ENCODE measurements around the gene WARS2. TPM values are rescaled to one million over a fixed set of nuclear protein-coding genes. Genes with fewer than 3 reads are reported as not detected.

WARS2 gene
- total RNA-seq, 1 experiment from 2014 or later, result 10.5 TPM

DNA sequence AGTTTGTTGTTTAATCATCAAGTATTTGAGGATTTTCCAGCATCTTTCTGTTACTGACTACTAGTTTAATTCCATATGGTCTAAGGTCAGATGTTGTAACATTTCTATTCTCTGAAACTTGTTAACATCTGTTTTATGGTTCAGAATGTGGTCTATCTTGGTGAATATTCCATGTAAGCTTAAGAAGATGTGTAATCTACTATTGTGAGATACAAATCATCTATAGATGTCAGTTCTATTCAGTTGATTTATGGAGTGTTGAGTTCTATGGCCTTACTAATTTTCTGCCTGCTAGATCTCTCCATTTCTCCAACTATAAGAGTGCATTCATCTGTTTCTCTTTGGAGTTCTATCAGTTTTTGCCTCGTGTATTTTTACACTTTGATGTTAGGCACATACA is 31.5 kb downstream of the WARS2 start:
- Histone ChIP-seq H3K36me3 (ENCODE audit: control insufficient read depth in 1 of 2, insufficient read depth in 2 of 2, low read length in 2 of 2) (no peaks in the 10 kb centered on the region), H3K27me3 (ENCODE audit: insufficient read depth, low read length) (no peaks in the 10 kb centered on the region), H3K9me3 (ENCODE audit: control insufficient read depth in 1 of 2, insufficient read depth in 1 of 2, low read depth in 1 of 2, low read length in 2 of 2) (no peaks in the 10 kb centered on the region), H3K9me2 (ENCODE audit: insufficient read depth) (no peaks in the 10 kb centered on the region), H3K27ac (ENCODE audit: low read depth, low read length) (no peak overlapping the region), H2AFZ (ENCODE audit: low read depth, low read length, poor library complexity, severe bottlenecking) (no peak overlapping the region), H4K20me1 (ENCODE audit: insufficient read depth) (no peaks in the 10 kb centered on the region), H3K9ac (ENCODE audit: low read length) (no peak overlapping the region), H3K79me2 (ENCODE audit: insufficient read depth, low read length) (no peaks in the 10 kb centered on the region), H3K4me1 (ENCODE audit: control insufficient read depth in 1 of 2, insufficient read depth in 2 of 2, low read length in 2 of 2) (no peaks in the 10 kb centered on the region), H3K4me2 (ENCODE audit: low read length) (no peak overlapping the region), H3K4me3 (replicated peaks in 1 of 2; ENCODE audit: low read depth in 1 of 2, low read length in 2 of 2) (no peak overlapping the region)
- CTCF ChIA-PET, result no interaction called here
- ATAC-seq (no peak), DNase-seq (ENCODE audit: low read depth, low spot score) (no peak)
- TF ChIP-seq, protein P1, sequence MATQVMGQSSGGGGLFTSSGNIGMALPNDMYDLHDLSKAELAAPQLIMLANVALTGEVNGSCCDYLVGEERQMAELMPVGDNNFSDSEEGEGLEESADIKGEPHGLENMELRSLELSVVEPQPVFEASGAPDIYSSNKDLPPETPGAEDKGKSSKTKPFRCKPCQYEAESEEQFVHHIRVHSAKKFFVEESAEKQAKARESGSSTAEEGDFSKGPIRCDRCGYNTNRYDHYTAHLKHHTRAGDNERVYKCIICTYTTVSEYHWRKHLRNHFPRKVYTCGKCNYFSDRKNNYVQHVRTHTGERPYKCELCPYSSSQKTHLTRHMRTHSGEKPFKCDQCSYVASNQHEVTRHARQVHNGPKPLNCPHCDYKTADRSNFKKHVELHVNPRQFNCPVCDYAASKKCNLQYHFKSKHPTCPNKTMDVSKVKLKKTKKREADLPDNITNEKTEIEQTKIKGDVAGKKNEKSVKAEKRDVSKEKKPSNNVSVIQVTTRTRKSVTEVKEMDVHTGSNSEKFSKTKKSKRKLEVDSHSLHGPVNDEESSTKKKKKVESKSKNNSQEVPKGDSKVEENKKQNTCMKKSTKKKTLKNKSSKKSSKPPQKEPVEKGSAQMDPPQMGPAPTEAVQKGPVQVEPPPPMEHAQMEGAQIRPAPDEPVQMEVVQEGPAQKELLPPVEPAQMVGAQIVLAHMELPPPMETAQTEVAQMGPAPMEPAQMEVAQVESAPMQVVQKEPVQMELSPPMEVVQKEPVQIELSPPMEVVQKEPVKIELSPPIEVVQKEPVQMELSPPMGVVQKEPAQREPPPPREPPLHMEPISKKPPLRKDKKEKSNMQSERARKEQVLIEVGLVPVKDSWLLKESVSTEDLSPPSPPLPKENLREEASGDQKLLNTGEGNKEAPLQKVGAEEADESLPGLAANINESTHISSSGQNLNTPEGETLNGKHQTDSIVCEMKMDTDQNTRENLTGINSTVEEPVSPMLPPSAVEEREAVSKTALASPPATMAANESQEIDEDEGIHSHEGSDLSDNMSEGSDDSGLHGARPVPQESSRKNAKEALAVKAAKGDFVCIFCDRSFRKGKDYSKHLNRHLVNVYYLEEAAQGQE (IDR thresholded peaks at IDR 0.05; ENCODE audit: low read depth), result no peak
- no peak for TF ChIP-seq SRF (IDR thresholded peaks at IDR 0.05; ENCODE audit: low read depth)
- TF ChIP-seq, protein P2, sequence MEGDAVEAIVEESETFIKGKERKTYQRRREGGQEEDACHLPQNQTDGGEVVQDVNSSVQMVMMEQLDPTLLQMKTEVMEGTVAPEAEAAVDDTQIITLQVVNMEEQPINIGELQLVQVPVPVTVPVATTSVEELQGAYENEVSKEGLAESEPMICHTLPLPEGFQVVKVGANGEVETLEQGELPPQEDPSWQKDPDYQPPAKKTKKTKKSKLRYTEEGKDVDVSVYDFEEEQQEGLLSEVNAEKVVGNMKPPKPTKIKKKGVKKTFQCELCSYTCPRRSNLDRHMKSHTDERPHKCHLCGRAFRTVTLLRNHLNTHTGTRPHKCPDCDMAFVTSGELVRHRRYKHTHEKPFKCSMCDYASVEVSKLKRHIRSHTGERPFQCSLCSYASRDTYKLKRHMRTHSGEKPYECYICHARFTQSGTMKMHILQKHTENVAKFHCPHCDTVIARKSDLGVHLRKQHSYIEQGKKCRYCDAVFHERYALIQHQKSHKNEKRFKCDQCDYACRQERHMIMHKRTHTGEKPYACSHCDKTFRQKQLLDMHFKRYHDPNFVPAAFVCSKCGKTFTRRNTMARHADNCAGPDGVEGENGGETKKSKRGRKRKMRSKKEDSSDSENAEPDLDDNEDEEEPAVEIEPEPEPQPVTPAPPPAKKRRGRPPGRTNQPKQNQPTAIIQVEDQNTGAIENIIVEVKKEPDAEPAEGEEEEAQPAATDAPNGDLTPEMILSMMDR (IDR thresholded peaks at IDR 0.05 in 2 of 3, conservative IDR thresholded peaks at IDR 0.05 in 1 of 3; ENCODE audit: borderline replicate concordance in 1 of 3, insufficient read depth in 1 of 3, low read depth in 2 of 3, low read length in 2 of 3), result no peak
- TF ChIP-seq CBX3 (IDR thresholded peaks at IDR 0.05; ENCODE audit: low read depth), result no peak
- no peak for TF ChIP-seq SP1 (IDR thresholded peaks at IDR 0.05; ENCODE audit: low read depth)
- TF ChIP-seq RAD21 (IDR thresholded peaks at IDR 0.05; ENCODE audit: low read depth), result no peak
- TF ChIP-seq EGR1 (IDR thresholded peaks at IDR 0.05; ENCODE audit: low read depth), result no peak
- TF ChIP-seq, protein P3, sequence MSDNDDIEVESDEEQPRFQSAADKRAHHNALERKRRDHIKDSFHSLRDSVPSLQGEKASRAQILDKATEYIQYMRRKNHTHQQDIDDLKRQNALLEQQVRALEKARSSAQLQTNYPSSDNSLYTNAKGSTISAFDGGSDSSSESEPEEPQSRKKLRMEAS (IDR thresholded peaks at IDR 0.05), result no peak
- TF ChIP-seq YY1 (IDR thresholded peaks at IDR 0.05; ENCODE audit: extremely low read depth, insufficient replicate concordance, low read depth, low read length), result no peak
- no peak for TF ChIP-seq POLR2A (IDR thresholded peaks at IDR 0.05; ENCODE audit: borderline replicate concordance, extremely low read depth, insufficient read depth, insufficient read length)
- no peak for TF ChIP-seq FOSL1 (IDR thresholded peaks at IDR 0.05; ENCODE audit: low read depth)
- no peak for TF ChIP-seq ELF1 (IDR thresholded peaks at IDR 0.05; ENCODE audit: borderline replicate concordance, low read depth)
- TF ChIP-seq, protein P4, sequence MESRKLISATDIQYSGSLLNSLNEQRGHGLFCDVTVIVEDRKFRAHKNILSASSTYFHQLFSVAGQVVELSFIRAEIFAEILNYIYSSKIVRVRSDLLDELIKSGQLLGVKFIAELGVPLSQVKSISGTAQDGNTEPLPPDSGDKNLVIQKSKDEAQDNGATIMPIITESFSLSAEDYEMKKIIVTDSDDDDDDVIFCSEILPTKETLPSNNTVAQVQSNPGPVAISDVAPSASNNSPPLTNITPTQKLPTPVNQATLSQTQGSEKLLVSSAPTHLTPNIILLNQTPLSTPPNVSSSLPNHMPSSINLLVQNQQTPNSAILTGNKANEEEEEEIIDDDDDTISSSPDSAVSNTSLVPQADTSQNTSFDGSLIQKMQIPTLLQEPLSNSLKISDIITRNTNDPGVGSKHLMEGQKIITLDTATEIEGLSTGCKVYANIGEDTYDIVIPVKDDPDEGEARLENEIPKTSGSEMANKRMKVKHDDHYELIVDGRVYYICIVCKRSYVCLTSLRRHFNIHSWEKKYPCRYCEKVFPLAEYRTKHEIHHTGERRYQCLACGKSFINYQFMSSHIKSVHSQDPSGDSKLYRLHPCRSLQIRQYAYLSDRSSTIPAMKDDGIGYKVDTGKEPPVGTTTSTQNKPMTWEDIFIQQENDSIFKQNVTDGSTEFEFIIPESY (IDR thresholded peaks at IDR 0.05; ENCODE audit: extremely low read depth, insufficient replicate concordance, low read length), result no peak
- TF ChIP-seq, protein P5, sequence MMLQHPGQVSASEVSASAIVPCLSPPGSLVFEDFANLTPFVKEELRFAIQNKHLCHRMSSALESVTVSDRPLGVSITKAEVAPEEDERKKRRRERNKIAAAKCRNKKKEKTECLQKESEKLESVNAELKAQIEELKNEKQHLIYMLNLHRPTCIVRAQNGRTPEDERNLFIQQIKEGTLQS (IDR thresholded peaks at IDR 0.05), result no peak
- no peak for TF ChIP-seq POLR2AphosphoS5 (IDR thresholded peaks at IDR 0.05; ENCODE audit: low read depth, low read length)
- no peak for TF ChIP-seq EZH2 (IDR thresholded peaks at IDR 0.05)
- POLR2A ChIA-PET, result no interaction called here
- intact Hi-C loops (cut with micrococcal nuclease), result no loop called here
- no TSS peak for BruUV-seq (replicated peaks)
- RAD21 ChIA-PET (ENCODE audit: low non-redundant PET in 1 of 2, low total read pairs in 2 of 2, uncharacterized antibody in 2 of 2, unreplicated experiment in 2 of 2), result no interaction called here
